ENCODE measurements around the gene PTX4. TPM values are rescaled to one million over a fixed set of nuclear protein-coding genes. Genes with fewer than 3 reads are reported as not detected.

PTX4 gene
- total RNA-seq, 1 experiment from 2014 or later: not detected

DNA sequence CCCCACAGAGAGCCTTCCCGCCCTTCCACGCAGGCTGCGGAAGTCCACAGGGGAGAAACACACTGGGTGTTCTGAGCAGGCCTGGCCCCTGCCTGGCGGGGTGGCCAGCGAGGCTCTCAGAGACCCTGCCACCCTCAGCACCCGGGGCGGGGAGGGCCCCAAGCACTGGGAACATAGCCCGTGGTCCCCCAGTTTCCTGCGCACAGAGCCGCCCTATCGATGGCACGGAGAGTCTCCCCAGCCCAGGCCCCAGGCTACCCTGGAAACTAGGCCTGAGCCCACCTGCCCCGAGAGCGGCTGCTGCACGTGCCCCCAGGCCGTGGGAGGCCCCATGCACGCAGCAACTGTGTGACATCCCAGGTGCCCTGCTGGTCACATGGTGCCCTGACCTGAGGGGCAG is 34.2 kb downstream of the PTX4 start:
- Histone ChIP-seq H2BK20ac (ENCODE audit: low read depth, low read length, poor library complexity, severe bottlenecking) (no peak overlapping the region), H3K27ac (ENCODE audit: insufficient read length, low read depth, low read length) (no peak overlapping the region), H3K23me2 (ENCODE audit: insufficient read length, low read depth, low read length, poor library complexity, severe bottlenecking) (no peaks in the 10 kb centered on the region), H2BK15ac (ENCODE audit: low read depth, low read length) (no peak overlapping the region), H3K9ac (ENCODE audit: extremely low read depth, insufficient read length, low read length) (no peak overlapping the region), H3K79me1 (ENCODE audit: insufficient read depth, low read depth, low read length, poor library complexity, severe bottlenecking) (no peaks in the 10 kb centered on the region), H3K27me3 (ENCODE audit: insufficient read depth, low read length) (no peaks in the 10 kb centered on the region), H4K20me1 (ENCODE audit: control insufficient read depth, insufficient read depth, insufficient read length) (no peaks in the 10 kb centered on the region), H3K9me3 (ENCODE audit: control insufficient read depth, low read depth, low read length) (no peaks in the 10 kb centered on the region), H2BK5ac (ENCODE audit: insufficient read length, low read length) (no peak overlapping the region), H4K8ac (replicated peaks; ENCODE audit: insufficient read length, low read depth, low read length) (no peak overlapping the region), H3K56ac (ENCODE audit: insufficient read length, low read depth, low read length) (no peak overlapping the region), H3K79me2 (ENCODE audit: insufficient read depth, low read length) (no peaks in the 10 kb centered on the region), H3K18ac (ENCODE audit: insufficient read length, low read depth, low read length) (no peak overlapping the region), H4K91ac (ENCODE audit: insufficient read length, low read depth, low read length) (no peak overlapping the region), H2BK12ac (ENCODE audit: insufficient read length, low read depth, low read length) (no peak overlapping the region), H3K4me1 (ENCODE audit: insufficient read depth, low read length) (no peaks in the 10 kb centered on the region), H4K5ac (ENCODE audit: insufficient read length, low read depth, low read length) (no peak overlapping the region), H3K14ac (ENCODE audit: insufficient read depth, low read length) (no peak overlapping the region), H2AK5ac (ENCODE audit: insufficient read length, low read length) (no peak overlapping the region), H3K4me2 (ENCODE audit: insufficient read depth, insufficient read length, low read length) (no peak overlapping the region), H3T11ph (ENCODE audit: low read length) (no peak overlapping the region), H3K23ac (ENCODE audit: insufficient read length, low read depth, low read length) (no peak overlapping the region), H2BK120ac (ENCODE audit: low read depth, low read length, poor library complexity, severe bottlenecking) (no peak overlapping the region), H2AFZ (ENCODE audit: low read length) (no peak overlapping the region), H3K4ac (ENCODE audit: low read depth, low read length) (no peak overlapping the region)
- Mint-ChIP-seq H3K36me3 (ENCODE audit: insufficient read depth in 1 of 3, low read depth in 3 of 3) (peaks cover 0 to 34% (median 33%) of the 10 kb centered on the region in 3 experiments; a peak in 6 of 7 replicates), H3K9me3 (no peaks in the 10 kb centered on the region), H3K4me1 (no peaks in the 10 kb centered on the region), H3K27me3 (ENCODE audit: low read depth) (no peaks in the 10 kb centered on the region), H3K27ac (no peak overlapping the region), H3K4me3 (no peak overlapping the region)
- DNase-seq: no peak
- TF ChIP-seq, protein P1, sequence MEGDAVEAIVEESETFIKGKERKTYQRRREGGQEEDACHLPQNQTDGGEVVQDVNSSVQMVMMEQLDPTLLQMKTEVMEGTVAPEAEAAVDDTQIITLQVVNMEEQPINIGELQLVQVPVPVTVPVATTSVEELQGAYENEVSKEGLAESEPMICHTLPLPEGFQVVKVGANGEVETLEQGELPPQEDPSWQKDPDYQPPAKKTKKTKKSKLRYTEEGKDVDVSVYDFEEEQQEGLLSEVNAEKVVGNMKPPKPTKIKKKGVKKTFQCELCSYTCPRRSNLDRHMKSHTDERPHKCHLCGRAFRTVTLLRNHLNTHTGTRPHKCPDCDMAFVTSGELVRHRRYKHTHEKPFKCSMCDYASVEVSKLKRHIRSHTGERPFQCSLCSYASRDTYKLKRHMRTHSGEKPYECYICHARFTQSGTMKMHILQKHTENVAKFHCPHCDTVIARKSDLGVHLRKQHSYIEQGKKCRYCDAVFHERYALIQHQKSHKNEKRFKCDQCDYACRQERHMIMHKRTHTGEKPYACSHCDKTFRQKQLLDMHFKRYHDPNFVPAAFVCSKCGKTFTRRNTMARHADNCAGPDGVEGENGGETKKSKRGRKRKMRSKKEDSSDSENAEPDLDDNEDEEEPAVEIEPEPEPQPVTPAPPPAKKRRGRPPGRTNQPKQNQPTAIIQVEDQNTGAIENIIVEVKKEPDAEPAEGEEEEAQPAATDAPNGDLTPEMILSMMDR (conservative IDR thresholded peaks at IDR 0.05): no peak
- WGBS (ENCODE audit: extremely low coverage, insufficient read length, low lambda C conversion rate): no CpG with 5 or more reads among the region's 17 CpGs

Measured in H9 (cell line).